ENCODE results near the gene GOLPH3. TPM values are rescaled to one million over a fixed set of nuclear protein-coding genes. Genes with fewer than 3 reads are reported as not detected.

GOLPH3 gene
- total and polyA plus RNA-seq, 2 of the 8 experiments (the other 6 are each of a cell fraction or from before 2014, with no cell fraction given), result 53.7 to 93.6 TPM

Small RNA genes lying within 50 kb of the gene (small RNA-seq; reads per million reads assigned to genes)
- not detected for gene RF00019 (ENCODE audit: insufficient read depth)

Other genes with a start within 250 kb of the GOLPH3 start
- 49.3 and 59.3 TPM in 2 replicates for gene MTMR12, start 138.6 kb upstream of the GOLPH3 start, total RNA-seq (2021; fragmentation: NEBNext Ultra II Directional; extraction: Animal tissue kit (Norgen Biotek cat#: 25700))
- 19.1 and 19.3 TPM in 2 replicates for gene MTMR12, start 138.6 kb upstream of the GOLPH3 start, polyA plus RNA-seq (2011; rRNA removed)

Measured in H1 (cell line).